ENCODE data around the gene ABCC5.

DNA sequence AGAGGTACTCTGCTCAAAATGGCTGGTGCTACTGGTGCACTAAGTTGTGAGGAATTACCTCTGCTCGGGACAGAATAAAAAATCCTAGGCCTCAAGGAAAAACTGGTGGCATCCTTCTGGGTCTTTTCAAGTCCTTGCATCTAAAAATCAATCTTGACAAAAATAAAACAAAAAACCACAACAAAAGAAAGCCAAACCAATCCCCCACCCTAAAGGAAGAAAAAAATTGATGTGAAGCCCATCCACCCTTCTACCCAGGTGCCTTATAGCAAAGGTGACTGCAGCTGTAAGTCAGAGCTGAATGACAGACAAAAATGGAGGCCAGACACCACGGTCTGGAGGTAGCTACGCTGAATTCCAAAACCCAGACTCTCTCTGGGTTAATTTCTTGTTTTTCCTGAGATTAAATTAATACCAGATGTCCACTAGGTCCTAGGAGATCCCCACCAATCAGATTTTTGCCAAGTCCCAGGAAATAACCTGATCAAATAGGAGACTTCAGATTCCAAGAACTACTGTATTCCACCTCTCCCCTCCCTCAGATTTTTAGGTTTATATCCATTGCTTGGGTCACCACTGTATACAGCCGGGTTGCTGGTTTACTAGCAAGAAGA lies 33.5 kb downstream of the ABCC5 start:
- TF ChIP-seq, protein P1, sequence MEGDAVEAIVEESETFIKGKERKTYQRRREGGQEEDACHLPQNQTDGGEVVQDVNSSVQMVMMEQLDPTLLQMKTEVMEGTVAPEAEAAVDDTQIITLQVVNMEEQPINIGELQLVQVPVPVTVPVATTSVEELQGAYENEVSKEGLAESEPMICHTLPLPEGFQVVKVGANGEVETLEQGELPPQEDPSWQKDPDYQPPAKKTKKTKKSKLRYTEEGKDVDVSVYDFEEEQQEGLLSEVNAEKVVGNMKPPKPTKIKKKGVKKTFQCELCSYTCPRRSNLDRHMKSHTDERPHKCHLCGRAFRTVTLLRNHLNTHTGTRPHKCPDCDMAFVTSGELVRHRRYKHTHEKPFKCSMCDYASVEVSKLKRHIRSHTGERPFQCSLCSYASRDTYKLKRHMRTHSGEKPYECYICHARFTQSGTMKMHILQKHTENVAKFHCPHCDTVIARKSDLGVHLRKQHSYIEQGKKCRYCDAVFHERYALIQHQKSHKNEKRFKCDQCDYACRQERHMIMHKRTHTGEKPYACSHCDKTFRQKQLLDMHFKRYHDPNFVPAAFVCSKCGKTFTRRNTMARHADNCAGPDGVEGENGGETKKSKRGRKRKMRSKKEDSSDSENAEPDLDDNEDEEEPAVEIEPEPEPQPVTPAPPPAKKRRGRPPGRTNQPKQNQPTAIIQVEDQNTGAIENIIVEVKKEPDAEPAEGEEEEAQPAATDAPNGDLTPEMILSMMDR (IDR thresholded peaks at IDR 0.05): no peak
- TF ChIP-seq POLR2A (IDR thresholded peaks at IDR 0.05): no peak
